ENCODE data around the gene NT5C2. TPM values are rescaled to one million over a fixed set of nuclear protein-coding genes. Genes with fewer than 3 reads are reported as not detected.

NT5C2 gene
- total and polyA plus RNA-seq, 2 of the 4 experiments (the other 2 are of a cell fraction): 60.0 to 65.1 TPM

DNA sequence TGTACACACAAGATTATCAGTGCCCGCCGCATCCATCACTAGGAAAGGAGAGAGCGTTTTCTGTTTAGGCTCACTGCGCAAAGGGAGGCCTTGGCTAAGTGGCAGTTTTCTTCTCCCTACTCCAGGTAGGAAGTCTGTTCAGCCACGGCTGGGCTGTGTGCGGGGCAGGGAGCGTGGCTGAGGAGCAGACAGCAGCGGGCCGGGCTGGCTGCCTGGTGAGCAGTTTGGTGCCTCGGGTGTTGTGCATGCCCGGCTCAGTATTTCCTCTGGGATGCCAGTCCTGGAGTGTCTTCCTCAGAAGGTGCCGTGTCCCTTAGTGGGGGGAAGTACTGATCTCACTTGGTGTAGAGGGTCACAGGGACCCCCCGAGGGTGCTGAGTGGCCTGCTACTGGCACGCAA is 114.4 kb downstream of the NT5C2 start:
- no peak overlapping the region for H3K4me3 ChIP-seq (ENCODE audit: insufficient read depth, low read depth, low read length)
- no peak overlapping the region for H2AFZ ChIP-seq (replicated peaks; ENCODE audit: low read length, poor library complexity)
- H4K91ac ChIP-seq (ENCODE audit: insufficient read depth, low read depth, low read length): no peak overlapping the region
- no peak for TF ChIP-seq BHLHE40 (IDR thresholded peaks at IDR 0.05; ENCODE audit: low read depth, low read length)
- TF ChIP-seq, protein P1, sequence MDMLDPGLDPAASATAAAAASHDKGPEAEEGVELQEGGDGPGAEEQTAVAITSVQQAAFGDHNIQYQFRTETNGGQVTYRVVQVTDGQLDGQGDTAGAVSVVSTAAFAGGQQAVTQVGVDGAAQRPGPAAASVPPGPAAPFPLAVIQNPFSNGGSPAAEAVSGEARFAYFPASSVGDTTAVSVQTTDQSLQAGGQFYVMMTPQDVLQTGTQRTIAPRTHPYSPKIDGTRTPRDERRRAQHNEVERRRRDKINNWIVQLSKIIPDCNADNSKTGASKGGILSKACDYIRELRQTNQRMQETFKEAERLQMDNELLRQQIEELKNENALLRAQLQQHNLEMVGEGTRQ (IDR thresholded peaks at IDR 0.05; ENCODE audit: low read depth, low read length): no peak
- no peak for TF ChIP-seq RCOR1 (IDR thresholded peaks at IDR 0.05; ENCODE audit: insufficient replicate concordance, low read length)
- TF ChIP-seq NFE2L2 (IDR thresholded peaks at IDR 0.05; ENCODE audit: low read depth, low read length): no peak
- no peak for TF ChIP-seq POLR2A (IDR thresholded peaks at IDR 0.05; ENCODE audit: low read depth, low read length)
- no peak for TF ChIP-seq RFX5 (IDR thresholded peaks at IDR 0.05; ENCODE audit: low read depth, low read length)
- TF ChIP-seq CEBPB (IDR thresholded peaks at IDR 0.05; ENCODE audit: low read depth, low read length): no peak
- no peak for TF ChIP-seq MXI1 (IDR thresholded peaks at IDR 0.05; ENCODE audit: borderline replicate concordance, low read depth, low read length)
- TF ChIP-seq MAFK (IDR thresholded peaks at IDR 0.05; ENCODE audit: low read depth, low read length): no peak
- no peak for TF ChIP-seq CHD1 (IDR thresholded peaks at IDR 0.05; ENCODE audit: low read depth, low read length)
- TF ChIP-seq MAZ (IDR thresholded peaks at IDR 0.05; ENCODE audit: borderline replicate concordance, low read depth, low read length): no peak
- no peak for TF ChIP-seq RAD21 (IDR thresholded peaks at IDR 0.05; ENCODE audit: low read length)
- TF ChIP-seq FOS (IDR thresholded peaks at IDR 0.05; ENCODE audit: low read depth, low read length): no peak
- TF ChIP-seq ELK1 (IDR thresholded peaks at IDR 0.05; ENCODE audit: borderline replicate concordance, low read depth, low read length): no peak
- TF ChIP-seq, protein P2, sequence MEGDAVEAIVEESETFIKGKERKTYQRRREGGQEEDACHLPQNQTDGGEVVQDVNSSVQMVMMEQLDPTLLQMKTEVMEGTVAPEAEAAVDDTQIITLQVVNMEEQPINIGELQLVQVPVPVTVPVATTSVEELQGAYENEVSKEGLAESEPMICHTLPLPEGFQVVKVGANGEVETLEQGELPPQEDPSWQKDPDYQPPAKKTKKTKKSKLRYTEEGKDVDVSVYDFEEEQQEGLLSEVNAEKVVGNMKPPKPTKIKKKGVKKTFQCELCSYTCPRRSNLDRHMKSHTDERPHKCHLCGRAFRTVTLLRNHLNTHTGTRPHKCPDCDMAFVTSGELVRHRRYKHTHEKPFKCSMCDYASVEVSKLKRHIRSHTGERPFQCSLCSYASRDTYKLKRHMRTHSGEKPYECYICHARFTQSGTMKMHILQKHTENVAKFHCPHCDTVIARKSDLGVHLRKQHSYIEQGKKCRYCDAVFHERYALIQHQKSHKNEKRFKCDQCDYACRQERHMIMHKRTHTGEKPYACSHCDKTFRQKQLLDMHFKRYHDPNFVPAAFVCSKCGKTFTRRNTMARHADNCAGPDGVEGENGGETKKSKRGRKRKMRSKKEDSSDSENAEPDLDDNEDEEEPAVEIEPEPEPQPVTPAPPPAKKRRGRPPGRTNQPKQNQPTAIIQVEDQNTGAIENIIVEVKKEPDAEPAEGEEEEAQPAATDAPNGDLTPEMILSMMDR (conservative IDR thresholded peaks at IDR 0.05; ENCODE audit: low read depth, low read length): no peak
- no peak for TF ChIP-seq SMC3 (IDR thresholded peaks at IDR 0.05; ENCODE audit: low read depth, low read length)
- no peak for ATAC-seq (ENCODE audit: low read depth)
- H3K9me3 ChIP-seq (ENCODE audit: control insufficient read depth, insufficient read depth, low read length): no peaks in the 10 kb centered on the region
- H3K79me1 ChIP-seq (ENCODE audit: low read depth in 1 of 2, low read length in 2 of 2): peaks cover 0 to 21% of the 10 kb centered on the region in 2 experiments; a peak in 2 of 4 replicates
- no peak overlapping the region for H3K27ac ChIP-seq (ENCODE audit: insufficient read depth, low read length)
- 0 out of 2 replicates have a peak, but pooled peaks cover 2% of the 10 kb centered on the region for H4K20me1 ChIP-seq (ENCODE audit: insufficient read depth, low read length)
- H2BK20ac ChIP-seq (ENCODE audit: low read depth, low read length): no peak overlapping the region
- dilution Hi-C loops (cut with HindIII; ENCODE audit: low sequenced_read_pairs, unreplicated experiment) (no loop called here), in situ Hi-C loops (cut with MboI; ENCODE audit: low sequenced_read_pairs) (no loop called here), intact Hi-C loops (cut with micrococcal nuclease) (no loop called here)
- peaks cover 14% of the 10 kb centered on the region for H3K9me1 ChIP-seq (ENCODE audit: insufficient read depth, low read length)
- H3K9ac ChIP-seq (ENCODE audit: low read depth, low read length): no peak overlapping the region
- WGBS, 2 experiments (ENCODE audit: extremely low coverage in 2 of 2, insufficient read length in 1 of 2): 100% methylated on average over 5 of the region's 14 CpGs; no CpG with 5 or more reads in 1 of the 2 experiments
- no peak overlapping the region for H2AK9ac ChIP-seq (replicated peaks; ENCODE audit: low read depth, low read length, poor library complexity)
- no peak overlapping the region for H2BK5ac ChIP-seq (ENCODE audit: low read depth, low read length, poor library complexity, severe bottlenecking)
- H3K56ac ChIP-seq (ENCODE audit: extremely low read depth, insufficient read depth, low read length): no peak overlapping the region
- peaks cover 57% of the 10 kb centered on the region for H3K36me3 ChIP-seq (ENCODE audit: control insufficient read depth, insufficient read depth, low read length)
- H3K23ac ChIP-seq (ENCODE audit: low read depth, low read length): no peak overlapping the region
- BruUV-seq (replicated peaks): no TSS peak
- H2AK5ac ChIP-seq (ENCODE audit: low read depth, low read length): no peak overlapping the region
- H3K18ac ChIP-seq (ENCODE audit: low read depth, low read length): no peak overlapping the region
- no peaks in the 10 kb centered on the region for H3K27me3 ChIP-seq (ENCODE audit: control insufficient read depth, insufficient read depth, low read length)
- no peak overlapping the region for H4K5ac ChIP-seq (ENCODE audit: low read depth, low read length)
- no peaks in the 10 kb centered on the region for H3K4me1 ChIP-seq (ENCODE audit: control insufficient read depth, insufficient read depth, low read length)
- no peak overlapping the region for H2BK15ac ChIP-seq (ENCODE audit: low read depth, low read length)
- no peak for DNase-seq
- H3K4me2 ChIP-seq (ENCODE audit: low read depth, low read length): no peak overlapping the region
- ChIA-PET CTCF (no interaction called here), POLR2A (ENCODE audit: unreplicated experiment) (no interaction called here)
- no peak overlapping the region for H2BK120ac ChIP-seq (ENCODE audit: low read depth, low read length)
- H3K4ac ChIP-seq (ENCODE audit: low read depth, low read length): no peak overlapping the region
- H4K8ac ChIP-seq (ENCODE audit: low read depth in 2 of 2, low read length in 2 of 2): no peak overlapping the region
- no peak overlapping the region for H3K14ac ChIP-seq (replicated peaks; ENCODE audit: low read depth, low read length)

Data from IMR-90 (cell line).